ENCODE results near the gene DENND4C.
"Not testable (repeated sequence)": the region's sequence is repeated elsewhere in the genome, so short reads cannot be mapped to it uniquely, and the experiment has no call there.

Gene DENND4C

DNA sequence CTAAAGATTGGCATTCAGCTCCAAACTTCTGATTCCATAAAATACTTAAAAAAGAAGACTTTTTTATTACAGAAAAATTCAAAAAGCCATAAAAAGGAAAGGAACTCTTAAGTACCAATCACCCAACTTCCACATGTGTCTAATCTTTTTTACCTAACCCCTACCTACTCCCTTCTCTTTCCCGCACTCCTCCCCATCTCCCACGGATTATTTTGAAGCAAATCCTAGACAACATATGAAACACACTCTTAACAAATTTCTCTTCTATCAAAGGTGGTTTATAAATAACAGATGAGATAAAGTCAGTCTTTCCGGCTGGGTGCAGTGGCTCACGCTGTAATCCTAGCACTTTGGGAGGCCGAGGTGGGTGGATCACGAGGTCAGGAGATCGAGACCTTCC, 5.9 kb upstream of the DENND4C start:
- DNase-seq (ENCODE audit: low spot score): no peak

DNA sequence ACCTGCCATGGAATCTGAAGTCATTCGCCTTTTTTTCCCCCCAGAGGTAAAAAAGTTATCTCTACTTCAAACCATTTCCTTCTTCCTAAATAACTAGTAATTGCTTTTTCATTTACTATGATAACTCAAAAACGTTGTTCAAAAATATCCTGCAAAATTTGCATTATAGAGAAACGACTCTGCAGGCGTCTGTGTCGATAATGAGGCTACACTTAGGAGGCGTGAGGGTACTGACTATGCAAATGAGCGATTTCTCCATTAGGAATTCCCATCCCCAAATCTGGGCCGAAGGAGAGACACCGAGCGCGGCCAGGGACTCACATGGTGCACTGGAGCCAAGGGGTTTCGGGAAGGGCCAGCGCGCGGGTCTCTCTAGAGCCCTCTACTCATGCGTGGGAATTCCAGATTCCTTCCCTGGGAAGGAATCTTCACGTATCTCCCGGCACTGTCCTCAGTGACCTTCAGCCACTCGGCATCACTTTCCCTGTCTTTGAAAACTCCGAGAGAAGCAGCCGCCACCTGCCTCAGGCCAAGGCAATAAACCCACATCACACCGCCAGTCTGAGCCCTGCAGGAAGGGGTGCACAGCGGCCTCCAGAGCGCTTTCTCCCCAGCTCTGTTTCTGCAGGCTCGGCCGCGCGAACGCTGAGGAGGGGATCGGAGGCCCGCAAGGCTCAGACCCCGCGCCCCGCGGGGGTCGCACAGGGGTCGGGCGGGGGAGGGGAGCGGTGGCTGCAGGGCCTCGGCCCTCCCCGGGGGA, 718 bp upstream of the DENND4C start:
- peak; percentile 72 for DNase-seq (ENCODE audit: low spot score)

DNA sequence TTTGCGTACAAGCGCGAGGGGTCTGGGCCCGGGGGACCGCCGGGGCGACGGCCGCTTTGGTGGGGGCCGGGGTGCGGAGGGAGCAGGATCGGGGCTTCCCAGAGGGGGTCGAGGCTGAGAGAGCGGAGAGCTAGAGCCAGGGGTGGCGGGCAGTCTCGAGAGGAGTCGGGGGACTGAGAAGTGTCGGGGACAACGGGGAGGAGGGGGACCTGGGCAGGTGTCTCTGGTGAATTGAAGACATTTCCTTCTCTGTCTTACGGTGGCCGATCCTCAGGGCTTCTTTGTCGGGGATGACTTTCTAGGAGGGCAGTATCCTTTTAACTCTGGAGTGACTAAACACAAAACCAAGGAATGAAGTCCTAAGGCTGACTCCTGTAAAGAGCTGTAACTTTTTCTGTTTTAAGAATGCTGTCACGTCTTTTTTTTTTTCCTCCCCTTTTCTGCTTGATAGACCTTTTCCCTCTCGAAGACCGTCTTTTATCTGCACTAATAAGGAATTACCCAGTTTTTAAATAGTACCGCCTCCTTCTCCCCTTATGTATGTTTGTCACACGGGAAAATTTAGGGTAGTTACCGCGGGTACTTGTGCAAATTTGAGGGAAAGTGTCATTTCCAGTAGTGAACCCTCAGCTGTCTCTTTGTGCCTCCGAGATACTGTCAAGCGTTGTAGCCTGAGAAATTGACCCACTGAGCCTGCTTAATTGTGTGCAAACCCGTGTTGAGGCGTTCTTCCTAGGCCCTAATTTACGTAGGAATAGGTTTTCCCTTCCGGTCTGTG, 822 bp downstream of the DENND4C start:
- peak; percentile 32 for DNase-seq (ENCODE audit: low spot score)

DNA sequence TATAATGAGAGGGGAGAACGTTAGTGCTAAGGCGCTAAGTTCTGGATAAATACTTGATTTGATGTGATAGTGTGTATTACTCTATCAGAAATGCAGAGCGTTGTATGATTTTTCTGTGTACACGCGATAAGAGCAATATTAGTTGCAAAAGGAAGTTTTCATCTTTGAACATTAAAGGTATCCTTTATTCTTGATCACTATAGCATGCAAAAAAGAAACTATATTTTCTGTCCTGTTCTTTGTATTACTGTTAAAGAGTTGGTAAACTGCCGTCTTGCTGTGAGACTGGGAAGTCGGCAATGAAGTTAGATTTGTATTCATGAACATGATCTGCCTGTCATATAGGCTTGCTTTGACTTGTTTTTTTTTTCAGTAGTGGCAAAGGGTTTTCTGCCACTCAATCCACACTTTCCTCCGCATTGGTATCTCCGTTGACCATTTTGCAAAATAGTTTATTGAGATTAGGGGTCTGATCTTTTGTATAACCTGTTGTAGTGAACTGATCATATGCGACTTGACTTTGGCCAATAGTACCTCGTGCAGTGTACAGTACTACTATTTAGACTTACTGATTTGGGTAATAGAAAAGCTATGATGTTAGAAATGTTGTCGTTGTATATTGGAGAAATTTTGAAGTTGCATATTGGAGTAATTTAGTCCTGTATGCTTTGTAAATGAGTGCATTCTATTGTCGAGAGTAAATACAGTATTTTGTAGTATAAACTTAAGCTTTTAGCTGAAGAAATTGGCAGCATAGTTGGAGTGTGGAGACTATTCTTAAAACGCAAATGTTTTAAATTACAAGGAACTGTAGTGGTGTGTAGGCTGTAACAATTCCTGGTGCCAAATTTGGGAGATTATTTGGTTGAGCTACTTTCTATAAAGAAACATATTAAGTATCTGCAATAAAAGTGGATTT, 1.7 kb downstream of the DENND4C start:
- peak; percentile 50 for DNase-seq (ENCODE audit: low spot score)

DNA sequence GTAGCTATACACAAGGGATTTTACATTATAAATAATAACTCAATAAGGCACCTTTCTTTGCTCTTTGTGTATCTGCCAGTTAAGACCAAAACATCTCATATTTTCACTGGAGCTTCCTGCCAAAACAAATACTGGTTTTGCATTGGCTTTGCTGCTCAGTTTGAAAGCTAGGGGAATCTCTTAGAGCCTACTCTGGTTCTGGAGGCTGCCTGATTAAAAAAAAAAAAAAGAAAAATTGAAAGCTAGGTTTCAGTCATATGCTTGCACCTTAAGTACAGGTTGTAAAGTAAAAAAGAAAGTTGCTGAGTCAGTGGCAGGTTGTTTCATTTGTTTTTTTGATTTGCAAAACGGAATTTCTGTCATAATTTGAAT, 2.3 kb downstream of the DENND4C start:
- peak; percentile 9 for DNase-seq (ENCODE audit: low spot score)

DNA sequence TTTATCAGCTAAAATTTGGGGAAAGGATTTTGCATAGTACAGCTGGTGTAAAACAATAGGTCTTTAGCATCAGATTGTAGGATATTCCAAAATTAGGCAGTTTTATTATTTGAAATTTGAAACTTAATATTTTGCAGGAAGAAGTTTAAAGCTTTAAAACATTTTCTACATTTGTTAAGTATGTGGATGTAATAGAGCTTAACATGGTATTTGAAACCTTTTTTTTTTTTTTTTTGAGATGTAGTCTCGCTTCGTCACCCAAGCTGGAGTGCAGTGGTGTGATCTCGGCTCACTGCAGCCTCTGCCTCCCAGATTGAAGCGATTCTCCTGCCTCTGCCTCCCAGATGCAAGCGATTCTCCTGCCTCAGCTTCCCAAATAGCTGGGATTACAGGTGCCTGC, 2.9 kb downstream of the DENND4C start:
- DNase-seq (ENCODE audit: low spot score): no peak

DNA sequence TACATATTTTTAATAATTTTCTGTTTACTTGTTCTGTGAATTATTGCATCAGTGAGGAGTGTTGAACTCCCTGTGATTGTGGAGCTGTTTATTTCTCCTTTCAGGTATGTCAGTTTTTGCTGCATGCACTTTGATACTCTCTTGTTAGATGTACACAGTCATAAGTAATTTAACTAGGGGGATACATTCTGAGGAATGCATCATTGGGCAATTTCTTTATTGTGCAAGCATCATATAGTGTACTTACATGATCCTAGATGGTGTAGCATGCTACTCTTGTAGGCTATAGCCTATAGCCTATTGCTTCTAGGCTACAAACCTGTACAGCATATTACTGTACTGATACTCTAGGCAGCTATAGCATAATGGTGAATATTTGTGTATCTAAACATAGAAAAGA, 9.5 kb downstream of the DENND4C start:
- DNase-seq (ENCODE audit: low spot score): no peak

DNA sequence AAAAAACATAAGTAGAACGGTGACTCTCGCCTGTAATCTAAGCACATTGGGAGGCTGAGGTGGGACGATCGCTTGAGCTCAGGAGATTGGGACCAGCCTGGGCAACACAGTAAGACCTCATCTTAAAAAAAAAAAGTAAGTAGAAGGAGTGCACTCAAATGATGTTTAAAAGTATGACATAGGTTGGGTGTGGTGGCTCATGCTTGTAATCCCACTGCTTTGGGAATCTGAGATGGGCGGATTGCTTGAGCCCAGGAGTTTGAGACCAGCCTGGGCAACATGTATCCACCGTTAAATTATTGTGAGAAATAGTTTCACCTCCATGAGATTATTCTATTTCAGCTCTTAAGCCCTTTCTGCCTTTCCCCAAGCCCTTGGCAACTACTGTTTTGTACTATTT, 11.2 kb downstream of the DENND4C start:
- no peak for DNase-seq (ENCODE audit: low spot score)

DNA sequence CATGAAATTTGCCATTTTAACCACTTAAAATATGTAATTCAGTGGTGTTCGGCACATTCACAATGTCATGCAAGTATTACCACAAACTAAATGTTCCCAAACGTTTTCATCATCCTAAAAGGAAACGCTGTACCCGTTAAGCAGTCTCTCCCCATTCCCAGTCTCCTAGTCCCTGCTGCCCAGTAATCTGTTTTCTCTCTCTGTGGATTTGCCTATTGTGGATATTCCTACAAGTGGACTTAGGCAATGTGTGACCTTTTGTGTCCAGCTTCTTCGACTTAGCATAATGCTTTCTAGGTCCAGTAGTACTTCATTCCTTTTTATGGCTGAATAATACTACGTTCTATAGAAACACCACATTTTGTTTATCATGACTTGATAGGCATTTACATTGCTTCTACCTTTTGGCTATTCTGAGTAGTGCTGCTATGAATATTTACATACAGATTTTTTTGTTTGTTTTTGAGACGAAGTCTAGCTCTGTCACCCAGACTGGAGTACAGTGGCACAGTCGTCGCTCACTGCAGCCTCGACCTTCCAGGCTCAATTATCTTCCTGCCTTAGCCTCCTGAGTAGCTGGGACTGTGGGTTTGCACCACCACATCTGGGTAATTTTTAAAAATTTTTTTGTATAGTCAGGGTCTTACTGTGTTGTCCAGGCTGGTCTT, 13.0 kb downstream of the DENND4C start:
- no peak for DNase-seq (ENCODE audit: low spot score)

DNA sequence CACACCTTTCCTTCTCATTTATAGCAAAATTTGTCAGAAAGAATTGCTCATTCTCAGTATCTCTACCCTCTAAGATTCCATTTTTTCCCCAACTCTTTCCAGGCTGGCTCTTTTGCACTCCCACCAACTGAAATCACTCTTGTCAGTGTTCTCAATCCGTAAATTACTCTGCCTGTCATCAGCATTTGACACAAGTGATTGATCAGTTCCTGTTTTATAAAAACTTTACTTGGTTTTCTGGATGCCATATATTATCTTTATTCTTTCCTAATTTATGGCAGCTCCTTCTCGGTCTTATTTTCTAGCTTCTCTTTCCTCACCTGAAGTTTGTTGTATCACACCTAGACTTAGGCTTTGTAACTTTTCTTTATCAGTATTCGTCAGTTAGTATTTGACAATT, 16.4 kb downstream of the DENND4C start:
- DNase-seq (ENCODE audit: low spot score): no peak

DNA sequence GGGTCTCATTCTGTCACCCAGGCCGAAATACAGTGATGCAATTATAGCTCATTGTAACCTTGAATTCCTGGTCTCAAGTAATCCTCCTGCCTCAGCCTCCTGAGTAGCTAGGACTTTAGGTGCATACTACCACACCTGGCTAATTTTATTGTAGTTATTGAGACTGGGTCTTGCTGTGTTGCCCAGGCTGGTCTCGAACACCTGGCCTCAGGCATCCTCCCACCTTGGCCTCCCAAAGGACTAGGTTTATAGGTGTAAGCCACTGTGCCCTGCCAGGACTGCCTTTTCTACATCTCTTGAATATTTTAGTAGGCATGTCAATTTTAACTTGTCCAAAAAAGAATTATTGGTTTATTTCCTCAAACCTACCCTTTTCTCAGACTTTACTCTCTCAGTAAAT, 16.9 kb downstream of the DENND4C start:
- DNase-seq (ENCODE audit: low spot score): no peak

DNA sequence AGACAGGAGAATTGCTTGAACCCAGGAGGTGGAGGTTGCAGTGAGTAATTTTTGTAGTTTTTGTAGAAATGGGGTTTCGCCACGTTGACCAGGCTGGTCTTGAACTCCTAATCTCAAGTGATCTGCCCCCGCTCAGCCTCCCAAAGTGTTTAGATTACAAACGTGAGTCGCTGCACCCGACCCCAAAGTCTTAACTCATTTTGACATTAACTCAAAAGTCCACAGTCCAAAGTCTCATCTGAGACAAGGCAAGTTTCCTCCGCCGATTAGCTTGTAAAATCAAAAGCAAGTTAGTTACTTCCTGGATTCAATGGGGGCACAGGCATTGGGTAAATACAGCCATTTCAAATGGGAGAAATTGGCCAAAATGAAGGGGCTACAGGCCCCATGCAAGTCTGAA, 19.9 kb downstream of the DENND4C start:
- DNase-seq (ENCODE audit: low spot score): not testable (repeated sequence)

DNA sequence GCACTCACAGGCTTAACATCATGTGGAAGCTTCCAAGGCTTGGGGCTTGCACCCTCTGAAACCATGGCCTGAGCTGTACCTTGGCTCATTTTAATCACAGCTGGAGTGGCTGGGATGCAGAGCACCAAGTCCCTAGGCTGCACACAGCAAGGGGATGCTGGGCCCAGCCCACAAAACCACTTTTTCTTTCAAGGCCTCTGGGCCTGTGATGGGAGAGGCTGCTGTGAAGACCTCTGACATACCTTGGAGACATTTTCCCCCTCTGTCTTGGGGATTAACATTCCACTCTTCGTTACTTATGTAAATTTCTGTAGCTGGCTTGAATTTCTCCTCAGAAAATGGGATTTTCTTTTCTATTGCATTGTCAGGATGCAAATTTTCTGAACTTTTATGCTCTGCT, 20.7 kb downstream of the DENND4C start:
- not testable (repeated sequence) for DNase-seq (ENCODE audit: low spot score)

DNA sequence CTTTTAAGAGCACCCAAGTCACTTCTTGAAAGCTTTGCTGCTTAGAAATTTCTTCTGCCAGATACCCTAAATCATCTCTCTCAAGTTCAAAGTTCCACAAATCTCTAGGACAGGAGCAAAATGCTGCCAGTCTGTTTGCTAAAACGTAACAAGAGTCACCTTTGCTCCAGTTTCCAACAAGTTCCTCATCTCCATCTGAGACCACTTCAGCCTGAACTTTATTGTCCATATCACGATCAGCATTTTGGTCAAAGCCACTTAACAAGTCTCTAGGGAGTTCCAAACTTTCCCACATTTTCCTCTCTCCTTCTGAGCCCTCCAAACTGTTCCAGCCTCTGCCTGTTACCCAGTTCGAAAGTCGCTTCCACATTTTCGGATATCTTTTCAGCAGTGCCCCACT, 21.1 kb downstream of the DENND4C start:
- not testable (repeated sequence) for DNase-seq (ENCODE audit: low spot score)

DNA sequence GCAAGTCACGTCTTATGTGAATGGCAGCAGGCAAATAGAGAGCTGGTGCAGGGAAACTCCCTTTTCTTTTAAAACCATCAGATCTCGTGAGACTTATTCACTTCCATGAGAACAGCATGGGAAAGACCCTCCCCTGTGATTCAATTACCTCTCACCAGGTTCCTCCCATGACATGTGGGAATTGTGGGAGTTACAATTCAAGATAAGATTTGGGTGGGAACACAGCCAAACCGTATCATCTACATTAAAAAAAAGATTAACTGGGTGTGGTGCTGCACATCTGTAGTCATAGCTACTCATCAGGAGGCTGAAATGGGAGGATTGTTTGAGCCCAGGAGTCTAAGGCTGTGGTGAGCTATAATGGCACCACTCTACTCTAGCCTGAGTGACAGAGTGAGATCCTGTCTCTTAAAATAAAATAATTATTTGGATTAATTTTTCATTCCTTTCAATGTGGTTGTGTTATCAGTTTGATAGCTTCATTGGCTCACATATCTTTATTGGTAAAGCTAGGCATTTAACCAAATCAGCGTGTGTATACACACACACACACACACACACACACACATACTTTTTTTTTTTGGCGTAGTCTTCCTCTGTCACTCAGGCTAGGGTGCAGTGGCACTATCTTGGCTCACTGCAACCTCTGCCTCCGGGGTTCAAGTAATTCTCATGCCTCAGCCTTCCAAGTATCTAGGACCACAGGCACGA, 21.8 kb downstream of the DENND4C start:
- no peak for DNase-seq (ENCODE audit: low spot score)

DNA sequence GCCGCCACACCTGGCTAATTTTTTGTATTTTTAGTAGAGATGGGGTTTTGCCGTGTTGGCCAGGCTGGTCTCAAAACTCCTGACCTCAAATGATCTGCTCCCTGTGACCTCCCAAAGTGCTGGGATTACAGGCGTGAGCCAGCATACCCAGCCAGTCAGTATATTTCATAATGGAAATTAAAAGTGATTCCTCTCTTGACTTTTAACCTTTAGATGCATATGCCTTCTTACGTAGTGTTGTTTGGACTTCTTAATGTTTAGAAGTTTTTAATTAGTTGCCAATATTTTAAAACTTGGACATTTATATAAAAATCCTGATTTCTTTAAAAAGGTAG, 22.4 kb downstream of the DENND4C start:
- DNase-seq (ENCODE audit: low spot score): no peak

DNA sequence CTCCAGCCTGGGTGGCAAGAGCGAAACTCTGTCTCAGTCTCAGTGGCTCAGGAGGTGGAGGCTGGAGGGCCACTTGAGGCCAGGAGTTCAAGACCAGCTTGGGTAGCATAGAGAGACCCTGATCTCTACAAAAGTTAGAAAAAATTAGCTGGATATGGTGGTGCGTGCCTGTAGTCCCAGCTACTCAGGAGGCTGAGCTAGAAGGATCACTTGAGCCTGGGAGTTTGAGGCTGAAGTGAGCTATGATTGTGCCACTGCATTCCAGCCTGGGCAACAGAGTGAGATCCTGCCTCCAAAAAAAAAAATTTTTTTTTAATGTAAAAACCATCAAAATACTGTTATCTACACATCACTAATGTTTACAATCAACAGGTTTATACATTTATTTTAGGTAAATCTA, 24.6 kb downstream of the DENND4C start:
- DNase-seq (ENCODE audit: low spot score): no peak

DNA sequence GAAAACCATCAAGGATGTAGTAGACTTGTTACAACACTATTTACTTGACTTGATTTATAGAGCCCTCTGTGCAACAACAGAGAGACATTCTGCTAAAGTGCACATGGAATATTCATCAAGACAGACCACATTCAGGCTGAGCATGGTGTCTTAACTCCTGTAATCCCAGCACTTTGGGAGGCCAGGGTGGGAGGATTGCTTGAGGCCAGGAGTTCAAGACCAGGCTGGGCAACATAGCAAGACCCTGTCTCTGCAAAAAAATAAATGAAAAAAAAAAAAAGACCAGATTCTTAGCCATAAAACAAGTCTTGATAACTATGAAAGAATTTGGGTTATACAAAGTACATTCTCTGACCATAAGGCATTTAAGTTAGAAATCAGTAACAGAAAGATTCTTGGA, 25.3 kb downstream of the DENND4C start:
- DNase-seq (ENCODE audit: low spot score): no peak

DNA sequence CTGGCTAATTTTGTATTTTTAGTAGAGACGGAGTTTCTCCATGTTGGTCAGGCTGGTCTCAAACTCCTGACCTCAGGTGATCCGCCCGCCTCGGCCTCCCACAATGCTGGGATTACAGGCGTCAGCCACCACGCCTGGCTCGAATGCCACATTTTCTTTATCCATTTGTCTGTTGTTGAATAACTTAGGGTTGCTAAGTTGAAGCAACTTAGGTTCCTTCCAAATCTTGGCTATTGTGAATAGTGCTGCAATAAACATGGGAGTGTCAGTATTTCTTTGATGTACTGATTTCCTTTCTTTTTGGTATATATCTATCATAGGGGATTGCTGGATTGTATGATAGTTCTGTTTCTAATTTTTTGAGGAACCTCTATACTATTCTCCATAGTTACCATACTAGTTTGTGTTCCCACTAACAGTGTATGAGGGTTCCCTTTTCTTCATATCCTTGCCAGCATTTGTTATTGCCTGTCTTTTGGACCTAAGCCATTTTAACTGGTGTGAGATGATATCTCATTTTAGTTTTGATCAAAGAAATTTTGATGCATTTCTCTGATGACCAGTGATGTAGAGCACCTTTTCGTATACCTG, 29.3 kb downstream of the DENND4C start:
- not testable (repeated sequence) for DNase-seq (ENCODE audit: low spot score)

DNA sequence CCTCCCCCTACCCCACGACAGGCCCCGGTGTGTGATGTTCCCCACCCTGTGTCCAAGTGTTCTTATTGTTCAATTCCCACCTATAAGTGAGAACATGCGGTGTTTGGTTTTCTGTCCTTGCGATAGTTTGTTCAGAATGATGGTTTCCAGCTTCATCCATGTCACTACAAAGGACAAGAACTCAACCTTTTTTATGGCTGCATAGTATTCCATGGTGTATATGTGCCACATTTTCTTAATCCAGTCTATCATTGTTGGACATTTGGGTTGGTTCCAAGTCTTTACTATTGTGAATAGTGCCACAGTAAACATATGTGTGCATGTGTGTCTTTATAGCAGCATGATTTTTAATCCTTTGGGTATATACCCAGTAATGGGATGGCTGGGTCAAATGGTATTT, 35.1 kb downstream of the DENND4C start:
- not testable (repeated sequence) for DNase-seq (ENCODE audit: low spot score)

DNA sequence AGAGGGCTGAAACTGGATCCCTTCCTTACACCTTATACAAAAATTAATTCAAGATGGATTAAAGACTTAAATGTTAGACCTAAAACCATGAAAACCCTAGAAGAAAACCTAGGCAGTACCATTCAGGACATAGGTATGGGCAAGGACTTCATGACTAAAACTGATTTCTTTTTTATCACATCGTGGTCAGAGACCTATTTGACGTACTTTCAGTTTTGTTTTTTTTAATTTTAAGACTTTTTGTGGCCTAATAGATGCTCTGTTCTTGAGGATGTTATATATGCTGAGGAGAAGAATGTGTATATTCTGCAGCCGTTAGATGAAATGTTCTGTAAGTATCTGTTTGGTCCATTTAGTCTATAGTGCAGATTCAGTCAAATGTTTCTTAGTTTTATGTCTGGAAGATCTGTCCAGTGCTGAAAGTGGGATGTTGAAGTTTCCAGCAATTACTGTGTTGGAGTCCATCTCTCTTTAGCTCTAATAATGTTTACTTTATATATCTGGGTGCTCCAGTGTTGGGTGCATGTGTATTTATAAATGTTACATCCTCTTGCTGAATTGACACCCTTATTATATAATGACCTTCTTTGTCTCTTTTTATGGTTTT, 36.4 kb downstream of the DENND4C start:
- DNase-seq (ENCODE audit: low spot score): not testable (repeated sequence)
